GM23248 (cell line): Measurements from ENCODE around the gene NPS. TPM values are rescaled to one million over a fixed set of nuclear protein-coding genes. Genes with fewer than 3 reads are reported as not detected.

Experiments used
- DNase-seq: peaks from one replicate; pipeline ENCODE4 v3.0.0-alpha.2; 2015
- H2AFZ ChIP-seq: fragments of 200-600 bp; sonication (generic); 2 replicates; pipeline ENCODE4 v1.6.1; 2016; ENCODE audit warnings: antibody characterized with exemption
- H3F3A ChIP-seq: fragments of 200-600 bp; sonication (generic); 2 replicates; pipeline ENCODE4 v1.6.1; 2016; ENCODE audit warnings: mild to moderate bottlenecking, antibody characterized with exemption, mixed run types; ENCODE audit not compliant: insufficient read depth
- H3K27ac ChIP-seq: fragments of 200-600 bp; sonication (generic); 2 replicates; pipeline ENCODE4 v1.5.1; 2016; ENCODE audit warnings: mild to moderate bottlenecking
- H3K27me3 ChIP-seq: fragments of 200-600 bp; sonication (generic); replicated peaks from 2 replicates; pipeline ENCODE4 v1.6.1; 2016; ENCODE audit warnings: mild to moderate bottlenecking; ENCODE audit not compliant: insufficient read depth
- H3K36me3 ChIP-seq: fragments of 200-600 bp; sonication (generic); 2 replicates; pipeline ENCODE4 v1.6.1; 2016; ENCODE audit warnings: low read depth, mild to moderate bottlenecking
- H3K4me1 ChIP-seq: fragments of 200-600 bp; sonication (generic); 2 replicates; pipeline ENCODE4 v1.6.1; 2016; ENCODE audit warnings: mild to moderate bottlenecking; ENCODE audit not compliant: insufficient read depth
- H3K4me2 ChIP-seq: fragments of 200-600 bp; sonication (generic); one replicate; pipeline ENCODE4 v1.6.1; 2016; ENCODE audit warnings: mild to moderate bottlenecking; ENCODE audit not compliant: unreplicated experiment
- H3K4me3 ChIP-seq: fragments of 200-600 bp; sonication (generic); 2 replicates; pipeline ENCODE4 v1.5.1; 2016; ENCODE audit warnings: mild to moderate bottlenecking
- H3K79me2 ChIP-seq: fragments of 200-600 bp; sonication (generic); 2 replicates; pipeline ENCODE4 v1.6.1; 2016; ENCODE audit warnings: mild to moderate bottlenecking; ENCODE audit not compliant: insufficient read depth
- H3K9ac ChIP-seq: fragments of 200-600 bp; sonication (generic); 2 replicates; pipeline ENCODE4 v1.6.1; 2016; ENCODE audit warnings: mild to moderate bottlenecking
- H3K9me2 ChIP-seq: fragments of 200-600 bp; sonication (generic); 2 replicates; pipeline ENCODE4 v1.6.1; 2016; ENCODE audit warnings: mixed run types, mild to moderate bottlenecking, moderate library complexity; ENCODE audit not compliant: insufficient read depth
- H3K9me3 ChIP-seq: fragments of 200-600 bp; sonication (generic); one replicate; pipeline ENCODE4 v1.6.1; 2017; ENCODE audit warnings: low read depth
- H4K20me1 ChIP-seq: fragments of 200-600 bp; sonication (generic); 2 replicates; pipeline ENCODE4 v1.6.0; 2016; ENCODE audit not compliant: insufficient read depth
- EZH2 ChIP-seq: fragments of 200-600 bp; sonication (generic); IDR thresholded peaks from 2 replicates; pipeline ENCODE4 v1.6.1; 2018; ENCODE audit warnings: antibody characterized with exemption, mild to moderate bottlenecking; ENCODE audit not compliant: insufficient read depth, poor library complexity, severe bottlenecking
- EZH2phosphoT487 ChIP-seq: fragments of 200-600 bp; sonication (generic); IDR thresholded peaks from 2 replicates; pipeline ENCODE4 v1.6.1; 2018; ENCODE audit warnings: antibody characterized with exemption, moderate library complexity, mild to moderate bottlenecking, low read depth; ENCODE audit not compliant: insufficient read depth
- WGBS, 2 experiments: methylation state at CpG; one replicate each; pipeline ENCODE4 v1.1.6; 2015 to 2017; ENCODE audit warnings: low lambda C conversion rate in 2 of 2, low coverage in 1 of 2; ENCODE audit errors: missing lambda C conversion rate in 2 of 2; 5-methylcytosine and 5-hydroxymethylcytosine counted together
- in situ Hi-C: fragments of 300-500 bp; cut with MboI; formaldehyde crosslinking; loops from 2 replicates; pipeline ENCODE4 v1.15.0; 2020
- polyA plus RNA-seq: library from polyadenylated mRNA; unstranded; fragments of >200 nt; fragmentation: Nextera tagmentation; extraction: Ambion mirVana; gene quantifications from 2 replicates; pipeline ENCODE4 v1.2.1, GENCODE V29; 2016
- total RNA-seq: library from RNA; depleted of rRNA; stranded (reverse); fragments of >200 nt; shearing (Covaris generic); gene quantifications from 2 replicates; pipeline ENCODE4 v1.2.3, GENCODE V29; 2014; rRNA removed

NPS gene
- not detected in 2 replicates for total RNA-seq
- not detected in 2 replicates for polyA plus RNA-seq

GRCh38 chr10:127549009-127549408 is at the start of gene NPS:
Gene NPS, plus strand, starts transcription at chr10:127549309. Its CDS starts 60 bp downstream, at chr10:127549369.
- no peak within 1 kb of the TSS for H3K27ac ChIP-seq
- H3K9me3 ChIP-seq = no peaks in the 10 kb centered on the region
- no peaks in the 10 kb centered on the region for H3K9me2 ChIP-seq
- in situ Hi-C loops = no loop called here
- no peak for DNase-seq
- H3K4me3 ChIP-seq = no peak within 1 kb of the TSS
- no peak within 1 kb of the TSS for H3K4me2 ChIP-seq
- H3K27me3 ChIP-seq = no peaks in the 10 kb centered on the region
- TF ChIP-seq EZH2phosphoT487 (no peak), EZH2 (no peak)
- no peaks in the 10 kb centered on the region for H3F3A ChIP-seq
- H3K9ac ChIP-seq = no peak within 1 kb of the TSS
- no peaks in the 10 kb centered on the region for H3K79me2 ChIP-seq
- 15% methylated on average over 4 of the region's 4 CpGs for WGBS, 2 experiments
- H3K36me3 ChIP-seq = no peaks in the 10 kb centered on the region
- H4K20me1 ChIP-seq = no peaks in the 10 kb centered on the region
- no peaks in the 10 kb centered on the region for H3K4me1 ChIP-seq
- H2AFZ ChIP-seq = no peak within 1 kb of the TSS

GRCh38 chr10:127500127-127500526 is 49.0 kb upstream of the NPS start:
- no peaks in the 10 kb centered on the region for H3K4me1 ChIP-seq
- no peak overlapping the region for H3K4me3 ChIP-seq
- H4K20me1 ChIP-seq = no peaks in the 10 kb centered on the region
- H3K4me2 ChIP-seq = no peak overlapping the region
- TF ChIP-seq EZH2 (no peak), EZH2phosphoT487 (no peak)
- H3K36me3 ChIP-seq = no peaks in the 10 kb centered on the region
- no peaks in the 10 kb centered on the region for H3F3A ChIP-seq
- WGBS, 2 experiments = 38 to 45% methylated on average over 8 of the region's 8 CpGs
- H3K27ac ChIP-seq = no peak overlapping the region
- H3K9me2 ChIP-seq = no peaks in the 10 kb centered on the region
- H3K9ac ChIP-seq = no peak overlapping the region
- in situ Hi-C loops = no loop called here
- no peaks in the 10 kb centered on the region for H3K9me3 ChIP-seq
- 0 out of 2 replicates have a peak, but pooled peaks cover 5% of the 10 kb centered on the region for H3K27me3 ChIP-seq
- DNase-seq = no peak
- H2AFZ ChIP-seq = no peak overlapping the region
- no peaks in the 10 kb centered on the region for H3K79me2 ChIP-seq

GRCh38 chr10:127506094-127506493 is 43.0 kb upstream of the NPS start:
- Histone ChIP-seq H3F3A (no peaks in the 10 kb centered on the region), H3K27me3 (0 out of 2 replicates have a peak, but pooled peaks cover 4% of the 10 kb centered on the region), H3K4me2 (no peak overlapping the region), H3K79me2 (no peaks in the 10 kb centered on the region), H3K9ac (no peak overlapping the region), H3K36me3 (no peaks in the 10 kb centered on the region), H4K20me1 (no peaks in the 10 kb centered on the region), H3K9me3 (no peaks in the 10 kb centered on the region), H3K4me3 (no peak overlapping the region), H3K9me2 (no peaks in the 10 kb centered on the region), H3K27ac (no peak overlapping the region), H3K4me1 (no peaks in the 10 kb centered on the region), H2AFZ (no peak overlapping the region)
- in situ Hi-C loops = no loop called here
- DNase-seq = no peak
- TF ChIP-seq EZH2 (no peak), EZH2phosphoT487 (no peak)
- 65 to 76% methylated on average over 9 of the region's 9 CpGs for WGBS, 2 experiments

- Histone ChIP-seq H3K36me3 (no peaks in the 10 kb centered on the region), H3K27me3 (peaks cover 4% of the 10 kb centered on the region; the same call in 1 of the 2 replicates), H3K27ac (no peak overlapping the region), H3K79me2 (no peaks in the 10 kb centered on the region), H3K9me3 (no peaks in the 10 kb centered on the region), H3K4me3 (no peak overlapping the region), H3K4me1 (no peaks in the 10 kb centered on the region), H4K20me1 (no peaks in the 10 kb centered on the region), H3K4me2 (no peak overlapping the region), H3K9ac (no peak overlapping the region), H2AFZ (no peak overlapping the region), H3F3A (no peaks in the 10 kb centered on the region), H3K9me2 (no peaks in the 10 kb centered on the region)
- DNase-seq = no peak
- 11 to 14% methylated on average over 3 of the region's 3 CpGs for WGBS, 2 experiments
- TF ChIP-seq EZH2 (no peak), EZH2phosphoT487 (no peak)
- in situ Hi-C loops = no loop called here
These were observed 26.8 kb upstream of the NPS start for GRCh38 chr10:127522298-127522697.

- H3K27me3 ChIP-seq = peaks cover 4% of the 10 kb centered on the region; the same call in 1 of the 2 replicates
- no peak overlapping the region for H3K9ac ChIP-seq
- no peaks in the 10 kb centered on the region for H3K4me1 ChIP-seq
- no peaks in the 10 kb centered on the region for H4K20me1 ChIP-seq
- no peaks in the 10 kb centered on the region for H3K9me3 ChIP-seq
- 6 to 8% methylated on average over 6 of the region's 6 CpGs for WGBS, 2 experiments
- in situ Hi-C loops = no loop called here
- no peaks in the 10 kb centered on the region for H3F3A ChIP-seq
- H3K79me2 ChIP-seq = no peaks in the 10 kb centered on the region
- H3K4me2 ChIP-seq = no peak overlapping the region
- H3K9me2 ChIP-seq = no peaks in the 10 kb centered on the region
- no peak for DNase-seq
- H3K4me3 ChIP-seq = no peak overlapping the region
- no peak overlapping the region for H2AFZ ChIP-seq
- TF ChIP-seq EZH2 = no peak
- TF ChIP-seq EZH2phosphoT487 = no peak
- H3K36me3 ChIP-seq = no peaks in the 10 kb centered on the region
- no peak overlapping the region for H3K27ac ChIP-seq
These were observed 25.6 kb upstream of the NPS start for GRCh38 chr10:127523476-127523875.
